DOHH2 (cell line): ENCODE data around the gene SCD.

Experiments
- H3F3A ChIP-seq: fragments of 200-600 bp; sonication (generic), shearing (Covaris generic); 2 replicates; pipeline ENCODE4 v1.6.0; 2016; ENCODE audit warnings: antibody characterized with exemption, mild to moderate bottlenecking; ENCODE audit not compliant: control insufficient read depth, insufficient read depth
- H3K27ac ChIP-seq: fragments of 200-600 bp; sonication (generic); 2 replicates; pipeline ENCODE4 v1.5.1; 2014; ENCODE audit warnings: low read depth, mild to moderate bottlenecking, low read length, moderate library complexity
- H3K27me3 ChIP-seq: fragments of 200-600 bp; sonication (generic); 2 replicates; pipeline ENCODE4 v1.6.1; 2014; ENCODE audit warnings: mild to moderate bottlenecking, low read length, mixed read lengths; ENCODE audit not compliant: control insufficient read depth
- H3K36me3 ChIP-seq: fragments of 200-600 bp; sonication (generic); 2 replicates; pipeline ENCODE4 v1.6.1; 2014; ENCODE audit warnings: mild to moderate bottlenecking, low read length, moderate library complexity, mixed read lengths; ENCODE audit not compliant: control insufficient read depth
- H3K4me1 ChIP-seq: fragments of 200-600 bp; sonication (generic); 2 replicates; pipeline ENCODE4 v1.6.1; 2014; ENCODE audit warnings: mild to moderate bottlenecking, low read length, mixed read lengths; ENCODE audit not compliant: control insufficient read depth
- H3K4me2 ChIP-seq: fragments of 200-600 bp; sonication (generic); 2 replicates; pipeline ENCODE4 v1.6.0; 2014; ENCODE audit warnings: mild to moderate bottlenecking, low read length, moderate library complexity
- H3K4me3 ChIP-seq: fragments of 200-600 bp; sonication (generic); 2 replicates; pipeline ENCODE4 v1.5.1; 2014; ENCODE audit warnings: mild to moderate bottlenecking, low read length, mixed read lengths
- H3K79me2 ChIP-seq: fragments of 200-600 bp; sonication (generic); 2 replicates; pipeline ENCODE4 v1.6.1; 2014; ENCODE audit warnings: mild to moderate bottlenecking, low read length, mixed read lengths; ENCODE audit not compliant: control insufficient read depth
- H3K9me2 ChIP-seq: fragments of 200-600 bp; sonication (generic); replicated peaks from 2 replicates; pipeline ENCODE4 v1.6.1; 2014; ENCODE audit warnings: mild to moderate bottlenecking, low read length, mixed read lengths; ENCODE audit not compliant: control insufficient read depth
- H3K9me3 ChIP-seq: fragments of 200-600 bp; sonication (generic); 2 replicates; pipeline ENCODE4 v1.6.1; 2014; ENCODE audit warnings: antibody characterized with exemption, low read length, mixed read lengths; ENCODE audit not compliant: control insufficient read depth, insufficient read depth
- H4K20me1 ChIP-seq: fragments of 200-600 bp; sonication (generic); 2 replicates; pipeline ENCODE4 v1.6.0; 2014; ENCODE audit warnings: low read depth, mild to moderate bottlenecking, antibody characterized with exemption, low read length, moderate library complexity; ENCODE audit not compliant: control insufficient read depth, insufficient read depth
- CTCF ChIP-seq: fragments of 200-600 bp; sonication (generic); IDR thresholded peaks from one replicate; pipeline ENCODE4 v1.5.1; 2014; ENCODE audit warnings: antibody characterized with exemption, mild to moderate bottlenecking, low read depth, low read length; ENCODE audit not compliant: poor library complexity, severe bottlenecking
- EZH2phosphoT487 ChIP-seq: fragments of 200-600 bp; sonication (generic); IDR thresholded peaks from 2 replicates; pipeline ENCODE4 v1.6.1; 2017; ENCODE audit warnings: borderline replicate concordance, mild to moderate bottlenecking, antibody characterized with exemption, low read length, moderate library complexity, mixed read lengths

SCD gene

DNA sequence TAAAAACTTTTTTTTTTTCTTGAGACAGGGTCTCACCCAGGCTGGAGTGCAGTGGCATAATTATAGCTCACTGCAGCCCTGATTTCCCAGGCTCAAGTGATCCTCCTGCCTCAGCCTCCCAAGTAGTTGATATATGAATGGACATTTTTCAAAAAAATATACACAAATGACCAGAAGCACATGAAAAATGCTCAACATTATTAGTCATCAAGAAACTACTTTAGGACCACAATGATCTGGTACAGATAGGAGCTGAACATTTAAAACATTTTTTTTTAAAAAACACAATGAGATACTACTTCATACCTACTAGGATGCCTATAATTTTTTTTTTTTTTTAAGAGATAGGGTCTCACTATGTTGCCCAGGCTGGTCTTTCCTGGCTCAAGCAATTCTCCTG, 21.7 kb downstream of the SCD start:
- Histone ChIP-seq H3K4me2 (no peak overlapping the region), H3K36me3 (peaks cover 10% of the 10 kb centered on the region), H4K20me1 (no peaks in the 10 kb centered on the region), H3K79me2 (peaks cover 13% of the 10 kb centered on the region), H3K9me2 (no peaks in the 10 kb centered on the region), H3K4me3 (no peak overlapping the region), H3F3A (peaks cover 57% of the 10 kb centered on the region), H3K4me1 (peaks cover 78% of the 10 kb centered on the region), H3K27me3 (no peaks in the 10 kb centered on the region; the same call in 1 of the 2 replicates), H3K9me3 (no peaks in the 10 kb centered on the region), H3K27ac (no peak overlapping the region)
- TF ChIP-seq EZH2phosphoT487: no peak
- TF ChIP-seq CTCF: no peak

DNA sequence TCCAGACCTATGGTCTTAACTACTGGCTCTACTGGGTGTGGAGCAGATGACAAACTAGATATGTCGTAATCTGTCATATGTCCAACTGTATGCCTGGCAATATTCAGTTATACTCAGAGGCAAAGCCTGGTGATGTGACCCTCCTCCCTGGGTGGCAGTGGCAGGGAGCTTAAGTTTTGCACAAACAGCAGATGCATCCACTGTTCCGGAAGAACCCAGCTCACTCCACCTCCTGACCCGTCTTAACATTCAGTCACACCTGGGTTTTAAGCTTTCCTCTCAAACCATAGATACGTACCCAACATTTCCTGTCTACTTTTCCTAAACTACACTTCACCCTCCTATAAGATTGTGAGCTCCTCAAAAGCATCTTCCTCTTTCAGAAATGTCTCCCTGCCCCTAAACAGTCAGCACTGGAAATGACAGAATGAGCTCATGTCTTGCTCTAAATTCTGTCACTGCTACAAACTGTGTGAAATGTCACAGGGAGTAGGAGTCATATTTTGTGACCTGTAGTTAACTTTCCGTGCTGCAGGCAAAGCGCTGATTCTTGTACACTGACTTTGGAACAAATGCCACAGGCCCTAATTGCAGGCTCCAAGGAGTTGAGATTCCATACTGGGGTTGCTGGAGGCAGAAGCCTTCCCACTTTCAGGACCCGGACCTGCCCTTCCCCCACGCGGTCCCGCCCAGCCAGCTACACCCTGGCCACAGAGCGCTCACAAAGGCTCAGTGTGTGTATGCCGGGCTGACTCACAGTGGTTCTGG, 23.9 kb downstream of the SCD start:
- H3K4me3 ChIP-seq: peak overlapping the region; percentile 46
- no peaks in the 10 kb centered on the region for H3K9me3 ChIP-seq
- H4K20me1 ChIP-seq: no peaks in the 10 kb centered on the region
- peaks cover 80% of the 10 kb centered on the region for H3K4me1 ChIP-seq
- H3K36me3 ChIP-seq: peaks cover 22% of the 10 kb centered on the region
- H3F3A ChIP-seq: peaks cover 39% of the 10 kb centered on the region
- H3K79me2 ChIP-seq: peaks cover 33% of the 10 kb centered on the region
- TF ChIP-seq EZH2phosphoT487 (no peak), CTCF (no peak)
- no peaks in the 10 kb centered on the region for H3K9me2 ChIP-seq
- H3K27ac ChIP-seq: peak overlapping the region; percentile 100
- H3K27me3 ChIP-seq: no peaks in the 10 kb centered on the region; the same call in 1 of the 2 replicates
- H3K4me2 ChIP-seq: peak overlapping the region; percentile 84

DNA sequence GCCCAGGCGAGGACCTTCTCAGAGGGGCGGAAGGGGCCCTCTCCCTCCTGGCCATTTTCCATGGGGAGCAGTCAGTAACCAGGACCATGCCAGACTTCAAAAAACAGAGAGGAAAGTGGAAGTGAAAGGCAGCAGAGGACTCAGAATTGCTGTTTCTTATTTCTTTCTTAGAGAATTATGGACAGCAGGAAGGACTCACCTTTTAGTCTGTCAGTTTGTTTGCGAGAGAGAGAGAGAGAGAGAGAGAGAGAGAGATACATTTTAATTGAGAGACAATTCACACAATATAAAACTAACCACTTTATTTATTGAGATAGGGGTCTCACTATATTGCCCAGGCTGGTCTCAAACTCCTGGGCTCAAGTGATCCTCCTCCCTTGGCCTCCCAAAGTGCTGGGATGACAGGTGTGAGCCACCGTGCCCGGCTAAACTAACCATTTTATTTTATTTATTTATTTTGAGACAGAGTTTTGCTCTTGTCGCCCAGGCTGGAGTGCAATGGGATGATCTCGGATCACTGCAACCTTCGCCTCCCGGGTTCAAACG, 24.5 kb downstream of the SCD start:
- Histone ChIP-seq H3K4me1 (peaks cover 77% of the 10 kb centered on the region), H3K36me3 (peaks cover 22% of the 10 kb centered on the region), H4K20me1 (no peaks in the 10 kb centered on the region), H3K79me2 (peaks cover 38% of the 10 kb centered on the region), H3F3A (peaks cover 35% of the 10 kb centered on the region), H3K9me2 (no peaks in the 10 kb centered on the region), H3K27me3 (no peaks in the 10 kb centered on the region; the same call in 1 of the 2 replicates), H3K27ac (peak overlapping the region; percentile 100), H3K4me3 (peak overlapping the region; percentile 46), H3K9me3 (no peaks in the 10 kb centered on the region), H3K4me2 (peak overlapping the region; percentile 84)
- no peak for TF ChIP-seq CTCF
- TF ChIP-seq EZH2phosphoT487: no peak
